Measurements from ENCODE around the gene ACHE.
"Not testable (repeated sequence)": the region's sequence is repeated elsewhere in the genome, so short reads cannot be mapped to it uniquely, and the experiment has no call there.

The ACHE gene

GRCh38 chr7:100929808-100930174 lies 34.1 kb upstream of the ACHE start:
- H3K27ac ChIP-seq, result no peak overlapping the region
- no peaks in the 10 kb centered on the region for H3K27me3 ChIP-seq (replicated peaks)
- no peaks in the 10 kb centered on the region for H3K36me3 ChIP-seq (replicated peaks)
- H3K4me3 ChIP-seq (ENCODE audit: low read depth, low read length), result no peak overlapping the region
- in situ Hi-C loops (cut with HindIII; ENCODE audit: low pct_ligation_motif_present, low sequenced_read_pairs), result no loop called here
- no peak for DNase-seq
- TF ChIP-seq, protein P1, sequence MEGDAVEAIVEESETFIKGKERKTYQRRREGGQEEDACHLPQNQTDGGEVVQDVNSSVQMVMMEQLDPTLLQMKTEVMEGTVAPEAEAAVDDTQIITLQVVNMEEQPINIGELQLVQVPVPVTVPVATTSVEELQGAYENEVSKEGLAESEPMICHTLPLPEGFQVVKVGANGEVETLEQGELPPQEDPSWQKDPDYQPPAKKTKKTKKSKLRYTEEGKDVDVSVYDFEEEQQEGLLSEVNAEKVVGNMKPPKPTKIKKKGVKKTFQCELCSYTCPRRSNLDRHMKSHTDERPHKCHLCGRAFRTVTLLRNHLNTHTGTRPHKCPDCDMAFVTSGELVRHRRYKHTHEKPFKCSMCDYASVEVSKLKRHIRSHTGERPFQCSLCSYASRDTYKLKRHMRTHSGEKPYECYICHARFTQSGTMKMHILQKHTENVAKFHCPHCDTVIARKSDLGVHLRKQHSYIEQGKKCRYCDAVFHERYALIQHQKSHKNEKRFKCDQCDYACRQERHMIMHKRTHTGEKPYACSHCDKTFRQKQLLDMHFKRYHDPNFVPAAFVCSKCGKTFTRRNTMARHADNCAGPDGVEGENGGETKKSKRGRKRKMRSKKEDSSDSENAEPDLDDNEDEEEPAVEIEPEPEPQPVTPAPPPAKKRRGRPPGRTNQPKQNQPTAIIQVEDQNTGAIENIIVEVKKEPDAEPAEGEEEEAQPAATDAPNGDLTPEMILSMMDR (IDR thresholded peaks at IDR 0.05; ENCODE audit: low read depth, low read length, missing control alignments), result no peak

GRCh38 chr7:100923616-100924015 lies 27.9 kb upstream of the ACHE start:
- H3K27me3 ChIP-seq (replicated peaks); in situ Hi-C loops (cut with HindIII; ENCODE audit: low pct_ligation_motif_present, low sequenced_read_pairs); H3K27ac ChIP-seq; H3K4me3 ChIP-seq (ENCODE audit: low read depth, low read length); DNase-seq; H3K36me3 ChIP-seq (replicated peaks): not testable (repeated sequence)

- H3K27ac ChIP-seq, result no peak overlapping the region
- DNase-seq, result no peak
- no peaks in the 10 kb centered on the region for H3K36me3 ChIP-seq (replicated peaks)
- no peak overlapping the region for H3K4me3 ChIP-seq (ENCODE audit: low read depth, low read length)
- H3K27me3 ChIP-seq (replicated peaks), result no peaks in the 10 kb centered on the region
- in situ Hi-C loops (cut with HindIII; ENCODE audit: low pct_ligation_motif_present, low sequenced_read_pairs), result no loop called here
- TF ChIP-seq, protein P1 (IDR thresholded peaks at IDR 0.05; ENCODE audit: low read depth, low read length, missing control alignments), result no peak
These were observed 25.4 kb upstream of the ACHE start for GRCh38 chr7:100921039-100921438.

GRCh38 chr7:100919779-100920437 lies 24.2 kb upstream of the ACHE start:
- H3K4me3 ChIP-seq (ENCODE audit: low read depth, low read length); in situ Hi-C loops (cut with HindIII; ENCODE audit: low pct_ligation_motif_present, low sequenced_read_pairs); DNase-seq: not testable (repeated sequence)

DNA sequence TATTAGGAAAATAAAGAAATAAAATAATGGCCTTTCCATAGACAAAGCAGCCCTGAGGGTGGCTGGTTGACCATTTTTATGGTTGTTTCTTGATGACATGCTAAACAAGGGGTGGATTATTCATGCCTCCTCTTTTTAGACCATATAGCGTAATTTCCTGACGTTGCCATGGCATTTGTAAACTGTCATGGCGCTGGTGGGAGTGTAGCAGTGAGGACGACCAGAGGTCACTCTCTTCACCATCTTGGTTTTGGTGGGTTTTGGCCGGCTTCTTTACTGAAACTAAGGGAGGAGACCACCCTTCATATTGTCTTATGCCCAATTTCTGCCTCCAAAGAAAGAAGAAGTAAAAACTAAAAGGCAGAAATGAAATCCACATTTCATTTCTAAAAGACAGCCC lies 23.6 kb upstream of the ACHE start:
- H3K27ac ChIP-seq; DNase-seq; H3K36me3 ChIP-seq (replicated peaks); in situ Hi-C loops (cut with HindIII; ENCODE audit: low pct_ligation_motif_present, low sequenced_read_pairs); H3K27me3 ChIP-seq (replicated peaks); H3K4me3 ChIP-seq (ENCODE audit: low read depth, low read length): not testable (repeated sequence)

More at GRCh38 chr7:100919779-100920437, 24.2 kb upstream of the ACHE start:
- not testable (repeated sequence) for H3K36me3 ChIP-seq (replicated peaks); H3K27ac ChIP-seq; H3K27me3 ChIP-seq (replicated peaks)

DNA sequence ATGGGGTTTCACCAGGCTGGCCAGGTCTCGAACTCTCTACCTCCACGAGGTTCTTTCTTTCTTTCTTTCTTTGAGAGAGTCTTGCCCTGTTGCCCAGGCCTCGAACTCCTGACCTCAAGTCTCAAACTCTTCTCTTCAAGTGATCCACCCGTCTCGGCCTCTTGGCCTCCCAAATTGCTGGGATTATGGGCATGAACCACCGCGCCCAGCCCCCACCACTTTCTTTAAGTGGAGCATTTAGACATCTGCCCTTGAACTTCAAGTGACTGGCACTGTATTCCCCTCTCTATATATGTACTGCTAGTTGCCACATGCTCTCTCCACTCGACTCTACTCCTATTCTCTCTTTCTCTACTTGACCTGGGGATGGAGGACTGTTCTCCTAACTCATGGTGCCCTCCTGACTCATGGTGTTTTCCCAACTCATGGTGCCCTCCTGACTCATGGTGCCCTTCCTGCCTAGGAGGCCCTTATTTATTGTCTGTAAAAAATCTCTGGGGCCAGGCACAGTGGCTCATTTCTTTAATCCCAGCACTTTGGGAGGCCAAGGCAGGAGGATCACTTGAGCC lies 19.3 kb upstream of the ACHE start:
- TF ChIP-seq, protein P1 (IDR thresholded peaks at IDR 0.05; ENCODE audit: low read depth, low read length, missing control alignments), result no peak
- Histone ChIP-seq H3K27ac (no peak overlapping the region), H3K36me3 (replicated peaks) (no peaks in the 10 kb centered on the region), H3K4me3 (ENCODE audit: low read depth, low read length) (no peak overlapping the region), H3K27me3 (replicated peaks) (no peaks in the 10 kb centered on the region)
- no peak for DNase-seq
- in situ Hi-C loops (cut with HindIII; ENCODE audit: low pct_ligation_motif_present, low sequenced_read_pairs), result no loop called here

- Histone ChIP-seq H3K27me3 (replicated peaks) (no peaks in the 10 kb centered on the region), H3K4me3 (ENCODE audit: low read depth, low read length) (no peak overlapping the region), H3K36me3 (replicated peaks) (no peaks in the 10 kb centered on the region), H3K27ac (no peak overlapping the region)
- no peak for DNase-seq
- in situ Hi-C loops (cut with HindIII; ENCODE audit: low pct_ligation_motif_present, low sequenced_read_pairs), result no loop called here
- TF ChIP-seq, protein P1 (IDR thresholded peaks at IDR 0.05; ENCODE audit: low read depth, low read length, missing control alignments), result no peak
These were observed 18.7 kb upstream of the ACHE start for GRCh38 chr7:100914208-100914878.

Data from brain microvascular endothelial cell (primary cell).